Measurements from ENCODE around the gene CCNL2.
A peak's percentile ranks its signal among the peaks of the same experiment; 100 is the strongest.
"Not testable (repeated sequence)": the region's sequence is repeated elsewhere in the genome, so short reads cannot be mapped to it uniquely, and the experiment has no call there.

CCNL2 gene

GRCh38 chr1:1399187-1399871 is at the start of gene CCNL2:
CCNL2 (minus strand) TSS chr1:1399335; CDS start chr1:1399306, 29 bp downstream.
- peak; percentile 99 for DNase-seq (ENCODE audit: low read depth)
- TF ChIP-seq CTCF (conservative IDR thresholded peaks at IDR 0.05; ENCODE audit: low read length) = peak; percentile 52
- H3K4me3 ChIP-seq (ENCODE audit: low read length) = peak within 1 kb of the TSS; percentile 95

- not testable (repeated sequence) for H3K4me3 ChIP-seq (ENCODE audit: low read length); DNase-seq (ENCODE audit: low read depth)
Measured at GRCh38 chr1:1446631-1447030, 47.5 kb upstream of the CCNL2 start.

GRCh38 chr1:1442069-1442770 is 43.1 kb upstream of the CCNL2 start:
- H3K4me3 ChIP-seq (ENCODE audit: low read length) = no peak overlapping the region
- DNase-seq (ENCODE audit: low read depth) = no peak
- no peak for TF ChIP-seq CTCF (conservative IDR thresholded peaks at IDR 0.05; ENCODE audit: low read length)

- H3K4me3 ChIP-seq (ENCODE audit: low read length) = no peak overlapping the region
- peak; percentile 75 for TF ChIP-seq CTCF (conservative IDR thresholded peaks at IDR 0.05; ENCODE audit: low read length)
- peak; percentile 15 for DNase-seq (ENCODE audit: low read depth)
Measured at GRCh38 chr1:1441002-1441888, 42.1 kb upstream of the CCNL2 start.

- TF ChIP-seq CTCF (conservative IDR thresholded peaks at IDR 0.05; ENCODE audit: low read length) = no peak
- H3K4me3 ChIP-seq (ENCODE audit: low read length) = no peak overlapping the region
- DNase-seq (ENCODE audit: low read depth) = no peak
Measured at GRCh38 chr1:1440262-1441001, 41.3 kb upstream of the CCNL2 start.

GRCh38 chr1:1439546-1440261 is 40.6 kb upstream of the CCNL2 start:
- no peak overlapping the region for H3K4me3 ChIP-seq (ENCODE audit: low read length)
- DNase-seq (ENCODE audit: low read depth) = no peak
- no peak for TF ChIP-seq CTCF (conservative IDR thresholded peaks at IDR 0.05; ENCODE audit: low read length)
